OCI-LY3 (cell line): ENCODE results near the gene GYS2.

Experiments used
- CTCF ChIP-seq: fragments of 200-600, 300-600 bp; sonication (generic); IDR thresholded peaks from 2 replicates; pipeline ENCODE4 v1.5.1; 2014; ENCODE audit warnings: antibody characterized with exemption, low read length, low read depth
- EZH2phosphoT487 ChIP-seq: fragments of 200-600 bp; shearing (Covaris generic); IDR thresholded peaks from 2 replicates; pipeline ENCODE4 v1.6.1; 2018; ENCODE audit warnings: antibody characterized with exemption, mixed run types, low read depth

DNA sequence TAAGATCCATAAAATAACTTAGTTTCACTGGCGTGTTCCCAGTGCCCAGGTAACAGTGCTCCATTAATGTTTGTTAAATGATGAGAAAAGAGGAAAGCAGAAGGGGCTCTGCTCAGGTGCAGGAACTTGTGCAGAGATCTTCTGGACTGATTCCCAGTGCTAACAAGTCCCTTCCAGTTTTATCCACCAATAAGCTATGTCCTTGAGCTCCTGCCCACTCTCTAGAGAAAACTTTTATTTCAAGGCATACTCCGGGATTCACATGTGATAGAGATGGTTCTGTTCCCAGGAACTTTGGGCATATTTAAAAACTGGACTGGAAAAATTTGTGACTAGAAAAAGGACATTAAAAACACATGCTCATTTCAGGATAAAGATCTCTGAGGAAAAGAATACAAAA is 1.9 kb downstream of the GYS2 start:
- no peak for TF ChIP-seq CTCF
- TF ChIP-seq EZH2phosphoT487 = no peak
